HG03139 (cell line): ENCODE data around the gene SMG6.

Experiments
- ATAC-seq: cut with Tn5 transposase; IDR thresholded peaks from one replicate; pipeline ENCODE4 v1.9.1; 2021; ENCODE audit not compliant: unreplicated experiment

The SMG6 gene

GRCh38 chr17:2237950-2238349 is 65.6 kb downstream of the SMG6 start:
- no peak for ATAC-seq

GRCh38 chr17:2237521-2237921 is 66.1 kb downstream of the SMG6 start:
- ATAC-seq = no peak

DNA sequence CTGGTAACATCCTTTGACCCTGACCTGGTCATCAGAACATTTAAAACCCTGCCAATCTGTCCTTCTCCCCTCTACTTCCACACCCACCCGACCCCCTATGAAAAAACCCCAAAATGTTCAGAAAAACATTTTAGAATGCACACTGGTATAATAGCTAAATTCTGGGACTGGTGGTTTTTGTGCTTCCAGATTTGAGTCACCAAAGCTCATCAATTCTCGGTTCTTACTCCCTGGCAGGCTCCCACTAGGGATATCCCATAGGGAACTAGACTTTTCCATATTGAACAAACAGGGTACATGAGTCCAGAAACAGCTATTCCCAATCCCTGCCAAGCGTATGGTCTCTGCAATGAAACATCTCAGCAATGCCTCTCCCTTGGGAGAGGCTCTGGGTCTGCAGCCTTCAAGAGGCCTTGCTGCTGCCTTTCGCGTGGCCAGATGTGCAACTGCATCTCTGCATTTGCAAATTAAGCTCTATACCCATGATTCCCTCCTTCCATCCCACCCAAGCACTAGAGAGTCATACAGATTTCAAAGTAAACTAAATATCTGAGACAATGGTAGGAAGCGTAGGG is 67.7 kb downstream of the SMG6 start:
- ATAC-seq = no peak

- no peak for ATAC-seq
These were observed 68.3 kb downstream of the SMG6 start for GRCh38 chr17:2235265-2235664.

DNA sequence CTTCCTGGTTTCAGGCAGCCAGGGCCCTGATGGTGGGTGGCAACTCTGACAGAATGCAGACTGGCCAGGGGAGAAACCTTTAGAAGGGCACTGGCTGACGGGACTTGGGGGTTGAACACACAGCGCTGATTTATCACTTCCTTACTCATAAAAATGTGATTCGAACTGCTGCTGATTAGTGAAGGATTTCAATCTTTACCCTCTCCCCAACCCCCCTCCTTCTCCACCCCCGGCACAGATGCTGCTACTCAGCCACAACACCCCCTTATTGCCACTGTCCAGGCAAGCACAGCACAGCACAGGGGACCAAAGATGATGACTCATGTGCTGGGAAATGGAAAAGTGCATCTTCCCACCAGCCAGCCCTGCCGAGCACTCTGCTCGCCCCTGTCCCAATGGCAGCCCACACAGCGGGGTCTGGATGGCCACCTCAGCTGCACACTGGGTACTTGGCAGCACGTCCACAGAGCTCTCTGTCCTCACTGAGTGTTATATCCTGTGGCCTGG is 70.1 kb downstream of the SMG6 start:
- ATAC-seq = no peak

DNA sequence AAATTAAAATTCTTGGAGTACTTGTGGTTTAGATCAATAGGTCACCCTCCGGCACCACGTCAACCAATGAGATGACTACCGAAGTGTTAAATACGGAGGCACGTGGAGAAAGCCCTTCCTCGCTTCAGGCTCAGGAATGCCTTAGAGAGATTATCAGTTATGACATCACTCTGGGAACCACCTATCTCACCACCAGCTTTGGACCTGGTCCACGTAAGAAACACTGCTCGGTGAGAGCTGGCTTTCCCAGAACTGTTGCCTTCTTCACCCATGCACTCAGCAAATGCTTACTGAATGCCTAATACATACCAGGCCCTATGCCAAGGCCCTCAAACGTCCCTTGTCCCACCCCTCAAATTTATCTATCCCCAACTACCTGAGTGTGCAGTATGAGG is 71.3 kb downstream of the SMG6 start:
- ATAC-seq = no peak

DNA sequence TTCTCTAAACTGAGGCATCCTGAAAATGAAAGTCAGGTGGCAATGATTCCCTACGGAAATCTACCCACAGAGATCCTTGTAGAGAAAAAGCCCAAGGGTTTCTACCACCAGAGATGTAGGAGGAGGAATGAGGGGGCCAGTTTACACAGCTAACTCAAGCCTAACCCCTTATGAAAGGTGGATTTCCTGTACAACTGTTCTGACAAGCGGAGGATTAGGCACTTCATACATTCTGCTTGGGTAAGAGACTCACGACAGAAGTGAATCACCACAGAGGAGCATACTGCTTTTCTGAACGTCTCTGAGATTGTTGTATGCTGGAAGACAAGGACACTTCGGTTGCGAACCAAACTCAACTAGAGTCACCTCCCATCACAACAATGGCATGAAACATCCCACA is 72.7 kb downstream of the SMG6 start:
- ATAC-seq = no peak

DNA sequence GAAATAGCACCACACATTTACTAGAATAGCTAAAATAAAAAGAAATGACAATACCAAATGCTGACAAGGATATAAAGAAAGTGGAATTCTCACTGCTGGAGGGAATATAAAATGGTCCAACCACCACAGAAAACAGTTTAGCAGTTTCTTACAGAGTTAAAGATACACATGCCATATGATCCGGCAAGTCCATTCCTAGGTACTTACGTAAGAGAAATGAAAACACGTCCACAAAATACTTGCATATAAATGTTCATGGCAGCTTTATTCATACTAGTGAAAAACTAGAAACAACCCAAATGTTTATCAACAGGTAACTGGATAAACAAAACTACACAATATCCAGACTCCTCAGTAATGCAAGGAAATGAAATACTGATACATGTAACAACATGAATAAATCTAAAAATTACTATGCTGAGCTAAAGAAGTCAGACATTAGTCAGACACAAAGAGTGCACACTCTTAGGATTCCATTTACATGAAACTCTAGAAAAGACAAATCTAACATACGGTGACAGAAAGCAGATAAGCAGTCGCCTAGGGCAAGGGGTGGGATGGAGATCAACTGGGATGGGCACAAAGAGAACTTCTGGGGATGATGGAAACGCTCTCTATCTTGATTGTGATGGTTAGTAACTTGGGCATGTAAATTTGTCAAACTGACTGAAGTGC is 76.4 kb downstream of the SMG6 start:
- no peak for ATAC-seq

- no peak for ATAC-seq
These were observed 80.0 kb downstream of the SMG6 start for GRCh38 chr17:2223617-2223927.

DNA sequence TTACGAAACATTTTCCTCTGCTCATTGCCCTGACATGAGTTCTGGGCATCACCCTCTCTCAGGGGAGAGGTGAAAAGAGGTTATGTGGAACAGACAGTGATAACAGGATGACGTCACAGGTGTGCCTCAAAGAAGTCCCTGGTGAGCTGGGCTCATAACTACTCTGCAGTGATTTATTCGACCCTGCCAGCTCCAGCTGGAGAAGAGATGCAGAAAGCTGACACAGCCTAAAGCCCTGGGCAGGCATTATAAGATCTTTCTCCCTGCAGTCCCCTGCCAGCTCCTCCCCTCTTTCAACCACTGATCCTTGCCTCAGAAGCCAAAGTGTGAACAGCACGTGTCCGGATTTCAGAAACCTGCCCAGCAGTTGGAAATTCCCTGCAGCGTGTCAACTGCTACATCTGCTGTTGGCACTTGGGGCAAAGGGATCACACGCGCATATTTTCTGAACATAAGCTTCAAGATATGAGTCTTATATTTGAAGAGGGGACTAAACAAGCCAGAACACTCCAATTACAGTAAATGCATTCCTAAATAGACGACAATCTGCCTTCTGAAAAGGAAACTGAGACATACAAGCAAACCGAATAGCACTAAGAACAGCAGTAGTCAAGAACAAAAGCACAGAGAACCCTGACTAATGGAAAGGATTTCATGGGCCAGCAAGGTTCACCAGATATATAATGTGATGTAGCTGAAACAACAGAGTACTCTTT is 80.5 kb downstream of the SMG6 start:
- no peak for ATAC-seq

GRCh38 chr17:2222301-2222700 is 81.3 kb downstream of the SMG6 start:
- no peak for ATAC-seq

DNA sequence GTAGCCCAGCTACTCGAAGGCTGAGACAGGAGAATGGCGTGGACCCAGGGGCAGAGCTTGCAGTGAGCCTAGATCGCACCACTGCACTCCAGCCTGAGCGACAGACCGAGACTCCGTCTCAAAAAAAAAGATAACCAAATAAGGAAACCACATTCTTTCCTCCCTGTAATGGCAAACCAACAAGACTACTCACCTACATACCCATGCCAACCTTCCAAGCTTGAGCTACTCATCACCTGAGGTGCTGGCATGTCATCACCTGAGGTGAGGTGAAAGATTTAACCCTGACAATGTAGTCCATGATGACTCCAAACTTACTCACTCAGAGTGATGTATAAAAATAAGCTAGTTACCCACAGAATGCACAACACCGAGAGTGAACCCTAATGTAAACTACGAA is 85.2 kb downstream of the SMG6 start:
- ATAC-seq = no peak

GRCh38 chr17:2215616-2216364 is 87.8 kb downstream of the SMG6 start:
- peak; percentile 87 for ATAC-seq

GRCh38 chr17:2214929-2215615 is 88.5 kb downstream of the SMG6 start:
- no peak for ATAC-seq

- no peak for ATAC-seq
These were observed 89.3 kb downstream of the SMG6 start for GRCh38 chr17:2214047-2214928.

- no peak for ATAC-seq
These were observed 90.2 kb downstream of the SMG6 start for GRCh38 chr17:2213291-2213960.

- no peak for ATAC-seq
These were observed 91.1 kb downstream of the SMG6 start for GRCh38 chr17:2212400-2212981.

GRCh38 chr17:2211661-2212399 is 91.8 kb downstream of the SMG6 start:
- ATAC-seq = no peak

- no peak for ATAC-seq
These were observed 92.9 kb downstream of the SMG6 start for GRCh38 chr17:2210726-2211125.
